GM18951 (cell line): ENCODE measurements around the gene ANKRD66.
"Not testable (repeated sequence)": the region's sequence is repeated elsewhere in the genome, so short reads cannot be mapped to it uniquely, and the experiment has no call there.

Source experiments
- POLR2A ChIP-seq: IDR thresholded peaks from 4 replicates; pipeline ENCODE4 v1.6.1; 2011; ENCODE audit warnings: mild to moderate bottlenecking; ENCODE audit not compliant: insufficient read length, insufficient read depth; ENCODE audit errors: extremely low read depth
- in situ Hi-C: fragments of 300-500 bp; cut with MboI; formaldehyde crosslinking; loops from one replicate; pipeline ENCODE4 v1.12.0; 2022; ENCODE audit warnings: low sequenced_read_pairs, mixed read lengths, inconsistent platforms; ENCODE audit not compliant: unreplicated experiment

ANKRD66 gene

DNA sequence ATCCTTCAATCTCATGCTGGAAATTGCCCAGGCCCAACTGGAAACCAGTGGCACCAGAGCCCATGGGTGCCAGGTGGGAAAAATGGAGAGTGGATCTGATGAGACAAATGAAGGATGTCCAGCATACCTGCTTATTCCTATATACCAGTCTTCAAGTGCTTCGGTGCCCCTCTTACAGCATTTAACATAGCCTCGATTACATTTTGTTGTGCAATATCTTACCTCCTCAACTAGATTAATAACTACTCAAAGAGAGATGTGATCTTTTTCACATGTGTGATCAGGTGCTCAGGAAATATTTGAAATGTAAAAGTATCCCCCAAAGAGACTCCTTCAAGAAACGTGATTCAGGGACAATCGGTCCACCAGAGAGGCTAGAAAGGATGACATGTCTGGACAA lies 4.8 kb upstream of the ANKRD66 start:
- in situ Hi-C loops, result no loop called here
- no peak for TF ChIP-seq POLR2A

DNA sequence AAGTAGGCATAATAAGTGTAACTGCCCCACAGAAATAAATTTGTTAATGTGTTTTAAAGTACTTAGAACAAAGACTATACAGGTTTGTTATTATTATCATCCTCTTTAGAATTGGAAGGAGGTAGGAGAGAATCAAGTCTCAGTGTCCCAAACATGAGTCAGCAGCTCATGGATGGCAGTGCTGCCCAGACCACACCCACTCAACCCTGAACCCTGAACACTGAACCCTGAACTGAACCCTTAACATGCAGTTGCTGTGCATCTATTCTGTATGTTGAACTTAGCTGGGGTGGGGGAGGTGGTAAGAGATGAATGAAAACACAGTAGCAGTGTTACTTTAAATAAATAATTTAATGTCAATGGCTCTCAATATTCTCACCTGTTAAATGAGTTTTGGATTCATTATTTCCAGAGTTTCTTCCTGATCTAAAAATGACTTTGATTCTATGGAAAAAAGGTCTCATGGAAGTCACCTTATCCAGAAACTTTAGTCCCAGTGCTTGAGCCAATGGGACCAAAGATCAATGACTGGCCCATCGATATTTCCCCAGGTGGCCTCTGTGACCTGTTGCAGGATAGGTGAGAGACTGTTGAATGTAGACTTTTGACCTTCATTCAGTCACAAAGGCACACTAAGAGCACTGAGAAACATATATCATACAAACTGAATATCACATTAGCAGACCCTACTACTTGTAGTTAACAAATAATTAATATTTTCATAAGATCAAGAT lies 3.1 kb upstream of the ANKRD66 start:
- no peak for TF ChIP-seq POLR2A
- in situ Hi-C loops, result no loop called here

DNA sequence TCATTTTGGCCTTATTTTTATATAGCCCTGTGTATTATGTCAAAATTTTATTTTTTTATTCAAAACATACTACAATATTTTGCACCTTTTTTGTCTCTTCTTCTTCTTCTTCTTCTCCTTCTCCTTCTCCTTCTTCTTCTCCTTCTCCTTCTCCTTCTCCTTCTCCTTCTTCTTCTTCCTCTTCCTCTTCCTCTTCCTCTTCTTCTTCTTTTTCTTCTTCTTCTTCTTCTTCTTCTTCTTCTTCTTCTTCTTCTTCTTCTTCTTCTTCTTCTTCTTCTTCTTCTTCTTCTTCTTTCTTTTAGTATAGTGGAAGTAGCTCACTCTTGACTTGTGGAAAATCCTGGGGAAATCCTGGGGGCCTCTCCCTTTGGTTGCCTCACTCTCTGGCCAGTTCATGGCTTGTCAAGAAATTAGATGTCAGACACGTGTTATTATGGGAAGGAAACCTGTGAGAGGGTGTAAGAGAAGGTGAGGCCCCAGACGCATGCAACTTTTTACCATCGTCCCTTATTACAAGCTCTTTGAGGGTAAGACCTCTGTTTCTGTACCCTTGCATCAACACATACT lies 2.5 kb upstream of the ANKRD66 start:
- in situ Hi-C loops, result not testable (repeated sequence)

DNA sequence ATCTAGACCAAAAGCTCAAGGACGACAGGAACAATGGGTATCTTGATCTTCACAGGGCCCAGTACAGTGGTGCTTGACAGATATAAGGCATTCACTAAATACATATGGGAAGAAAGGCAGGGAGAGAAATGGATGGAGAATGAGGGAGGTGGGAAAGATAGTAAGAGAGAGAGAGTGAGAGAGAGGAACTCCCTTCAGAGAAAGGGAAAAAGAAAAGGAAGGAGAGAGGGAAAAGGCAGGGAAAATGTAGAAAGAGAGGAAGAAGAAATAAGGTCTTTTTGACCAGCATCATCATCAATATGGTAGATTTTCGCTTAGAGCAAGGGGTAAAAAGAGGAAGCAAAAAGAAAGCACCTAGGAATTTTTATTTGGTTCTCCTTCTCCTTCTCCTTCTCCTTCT lies 760 bp upstream of the ANKRD66 start:
- no peak for TF ChIP-seq POLR2A
- in situ Hi-C loops, result no loop called here

GRCh38 chr6:46748940-46749503 lies 2.3 kb downstream of the ANKRD66 start:
- TF ChIP-seq POLR2A, result no peak
- in situ Hi-C loops, result no loop called here

- in situ Hi-C loops, result no loop called here
- TF ChIP-seq POLR2A, result no peak
Measured at GRCh38 chr6:46749731-46750130, 3.0 kb downstream of the ANKRD66 start.

DNA sequence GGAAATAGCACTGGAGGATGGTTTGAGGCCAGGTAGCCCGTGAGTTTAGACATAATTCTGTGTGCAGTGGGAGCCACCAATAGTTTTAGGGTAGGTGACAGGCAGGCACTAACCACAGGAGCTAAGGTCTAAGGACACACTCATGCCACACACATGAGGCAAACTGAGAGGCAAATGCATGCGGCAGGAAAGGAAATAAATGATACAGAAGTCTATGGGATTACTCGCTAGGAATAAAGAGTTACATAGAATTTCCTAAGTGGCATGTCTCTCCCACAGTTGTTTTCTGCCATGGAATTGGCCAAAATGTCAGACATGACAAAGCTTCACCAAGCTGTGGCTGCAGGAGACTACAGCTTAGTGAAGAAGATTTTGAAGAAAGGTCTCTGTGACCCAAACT lies 4.9 kb downstream of the ANKRD66 start:
- TF ChIP-seq POLR2A, result no peak
- in situ Hi-C loops, result no loop called here

GRCh38 chr6:46755865-46756264 lies 9.1 kb downstream of the ANKRD66 start:
- in situ Hi-C loops, result no loop called here
- TF ChIP-seq POLR2A, result no peak

- in situ Hi-C loops, result no loop called here
Measured at GRCh38 chr6:46756469-46757213, 9.9 kb downstream of the ANKRD66 start.

DNA sequence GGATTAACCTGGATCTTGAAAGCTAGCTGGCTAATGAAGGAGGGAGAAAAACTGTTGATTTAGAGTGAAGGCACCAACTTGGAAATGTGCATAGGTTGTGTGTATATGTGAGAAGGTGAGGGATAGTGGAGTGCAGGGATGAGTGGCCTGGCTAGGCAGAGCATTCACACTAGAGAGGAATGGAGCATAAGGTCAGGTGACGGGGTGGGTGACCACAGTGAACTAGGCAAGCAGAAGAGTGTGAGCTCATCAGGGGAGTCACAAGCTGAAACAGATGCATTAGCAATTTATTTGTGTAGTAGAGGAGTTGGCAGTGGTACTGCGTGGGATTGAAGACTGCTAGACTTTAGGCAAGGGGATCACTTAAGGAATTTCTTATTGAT lies 10.5 kb downstream of the ANKRD66 start:
- in situ Hi-C loops, result no loop called here
- TF ChIP-seq POLR2A, result no peak

More at GRCh38 chr6:46756469-46757213, 9.9 kb downstream of the ANKRD66 start:
- no peak for TF ChIP-seq POLR2A

GRCh38 chr6:46758960-46759753 lies 12.4 kb downstream of the ANKRD66 start:
- no peak for TF ChIP-seq POLR2A

GRCh38 chr6:46760925-46761324 lies 14.2 kb downstream of the ANKRD66 start:
- no peak for TF ChIP-seq POLR2A
- in situ Hi-C loops, result no loop called here

More at GRCh38 chr6:46758960-46759753, 12.4 kb downstream of the ANKRD66 start:
- in situ Hi-C loops, result no loop called here

- no peak for TF ChIP-seq POLR2A
- in situ Hi-C loops, result no loop called here
Measured at GRCh38 chr6:46763466-46763865, 16.7 kb downstream of the ANKRD66 start.

- in situ Hi-C loops, result not testable (repeated sequence)
Measured at GRCh38 chr6:46764280-46764679, 17.5 kb downstream of the ANKRD66 start.
